ENCODE data around the gene C2CD4C. TPM values are rescaled to one million over a fixed set of nuclear protein-coding genes. Genes with fewer than 3 reads are reported as not detected.

Gene C2CD4C
- total RNA-seq, 1 experiment from 2014 or later: 14.6 TPM

GRCh38 chr19:376111-376470, 32.9 kb downstream of the C2CD4C start:
- no peak overlapping the region for H2AFZ ChIP-seq (ENCODE audit: low read length)
- no peak overlapping the region for H3K18ac ChIP-seq (ENCODE audit: insufficient read length, low read depth, low read length)
- no peak overlapping the region for H2BK120ac ChIP-seq (ENCODE audit: low read depth, low read length, poor library complexity, severe bottlenecking)

More at GRCh38 chr19:376111-376470, 32.9 kb downstream of the C2CD4C start:
- no peaks in the 10 kb centered on the region for H3K79me1 ChIP-seq (ENCODE audit: insufficient read depth, low read depth, low read length, poor library complexity, severe bottlenecking)
- no peak overlapping the region for H3K23ac ChIP-seq (ENCODE audit: insufficient read length, low read depth, low read length)
- H3K4me1 ChIP-seq (ENCODE audit: insufficient read depth, low read length): no peaks in the 10 kb centered on the region
- Mint-ChIP-seq H3K9me3 (peaks cover 8 to 9% of the 10 kb centered on the region in 2 experiments), H3K4me3 (no peak overlapping the region), H3K27me3 (ENCODE audit: low read depth) (peaks cover 37% of the 10 kb centered on the region), H3K4me1 (peaks cover 3 to 6% of the 10 kb centered on the region in 2 experiments; a peak in 3 of 4 replicates), H3K27ac (no peak overlapping the region), H3K36me3 (ENCODE audit: insufficient read depth in 1 of 3, low read depth in 3 of 3) (peaks cover 0 to 4% (median 0%) of the 10 kb centered on the region in 3 experiments; a peak in 3 of 7 replicates)
- no peak for TF ChIP-seq CTCF (conservative IDR thresholded peaks at IDR 0.05)
- WGBS (ENCODE audit: extremely low coverage, insufficient read length, low lambda C conversion rate): no CpG with 5 or more reads among the region's 8 CpGs
- H3K9ac ChIP-seq (ENCODE audit: extremely low read depth, insufficient read length, low read length): no peak overlapping the region
- H4K8ac ChIP-seq (replicated peaks; ENCODE audit: insufficient read length, low read depth, low read length): no peak overlapping the region
- H4K91ac ChIP-seq (ENCODE audit: insufficient read length, low read depth, low read length): no peak overlapping the region
- H3K27me3 ChIP-seq (ENCODE audit: insufficient read depth, low read length): no peaks in the 10 kb centered on the region
- H2BK15ac ChIP-seq (ENCODE audit: low read depth, low read length): no peak overlapping the region
- no peaks in the 10 kb centered on the region for H3K79me2 ChIP-seq (ENCODE audit: insufficient read depth, low read length)
- no peaks in the 10 kb centered on the region for H3K23me2 ChIP-seq (ENCODE audit: insufficient read length, low read depth, low read length, poor library complexity, severe bottlenecking)
- no peak overlapping the region for H4K5ac ChIP-seq (ENCODE audit: insufficient read length, low read depth, low read length)
- H3T11ph ChIP-seq (ENCODE audit: low read length): no peak overlapping the region
- no peak for DNase-seq
- no peak overlapping the region for H3K27ac ChIP-seq (ENCODE audit: insufficient read length, low read depth, low read length)
- no peaks in the 10 kb centered on the region for H4K20me1 ChIP-seq (ENCODE audit: control insufficient read depth, insufficient read depth, insufficient read length)
- H2BK20ac ChIP-seq (ENCODE audit: low read depth, low read length, poor library complexity, severe bottlenecking): no peak overlapping the region
- no peak overlapping the region for H2BK12ac ChIP-seq (ENCODE audit: insufficient read length, low read depth, low read length)
- no peak overlapping the region for H3K4me2 ChIP-seq (ENCODE audit: insufficient read depth, insufficient read length, low read length)
- H2BK5ac ChIP-seq (ENCODE audit: insufficient read length, low read length): no peak overlapping the region
- no peak overlapping the region for H3K14ac ChIP-seq (ENCODE audit: insufficient read depth, low read length)
- H3K56ac ChIP-seq (ENCODE audit: insufficient read length, low read depth, low read length): no peak overlapping the region
- no peaks in the 10 kb centered on the region for H3K9me3 ChIP-seq (ENCODE audit: control insufficient read depth, low read depth, low read length)
- H3K4ac ChIP-seq (ENCODE audit: low read depth, low read length): no peak overlapping the region
- H2AK5ac ChIP-seq (ENCODE audit: insufficient read length, low read length): no peak overlapping the region
